AG08395 (cell line): Measurements from ENCODE around the gene PPP1R13B.

Source experiments
- DNase-seq: peaks from one replicate; pipeline ENCODE4 v3.0.0; 2012; ENCODE audit warnings: mixed read lengths, low spot score

PPP1R13B gene

GRCh38 chr14:103713304-103714062 lies 133.9 kb downstream of the PPP1R13B start:
- no peak for DNase-seq

- no peak for DNase-seq
Observed at GRCh38 chr14:103712633-103713247, 134.6 kb downstream of the PPP1R13B start.

DNA sequence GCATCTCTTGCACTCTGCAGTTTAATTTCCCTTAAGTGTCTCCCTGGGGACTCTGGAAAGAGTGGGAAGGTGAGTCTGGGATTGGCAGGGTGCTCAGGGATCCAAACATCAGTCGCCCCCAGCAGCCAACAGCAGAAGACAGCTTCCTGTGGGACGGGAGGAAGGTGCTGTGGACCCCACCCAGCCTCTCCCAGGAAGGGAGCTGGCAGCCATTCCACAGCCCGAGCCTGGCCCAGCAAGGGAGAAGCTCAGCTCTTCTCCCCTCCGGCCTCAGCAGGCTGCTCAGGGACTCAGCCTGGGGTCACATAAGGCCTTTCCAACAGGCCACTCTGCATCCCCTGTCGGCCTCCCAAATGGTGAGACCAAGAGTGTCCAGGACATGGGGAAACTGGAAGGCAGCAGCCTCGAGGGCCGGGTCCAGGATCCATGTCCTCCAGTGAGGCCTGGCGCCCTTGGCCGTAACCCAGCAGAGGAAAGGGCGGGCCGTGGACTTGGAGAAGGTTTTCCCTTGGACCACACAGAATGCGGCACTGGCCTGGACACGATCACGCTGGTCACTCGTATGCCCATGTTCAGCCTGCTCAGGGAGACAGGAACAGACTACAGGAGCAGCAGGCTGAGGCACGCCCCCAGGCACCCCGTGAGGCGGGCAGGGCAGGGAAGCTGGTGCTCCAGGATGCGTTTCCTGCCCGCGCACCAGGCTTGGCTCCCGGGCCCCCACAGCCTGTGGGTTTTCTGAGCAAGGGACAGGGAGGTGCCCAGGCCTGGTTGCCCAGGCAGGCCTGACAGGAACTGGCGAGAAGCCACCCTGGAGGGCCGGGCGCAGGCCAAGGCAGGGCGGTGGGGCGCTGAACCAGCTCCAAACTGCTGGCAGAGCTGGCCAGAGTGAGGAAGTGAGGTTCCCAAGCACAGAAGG lies 135.6 kb downstream of the PPP1R13B start:
- DNase-seq: peak; percentile 44

- DNase-seq: no peak
Observed at GRCh38 chr14:103710771-103711377, 136.5 kb downstream of the PPP1R13B start.

- DNase-seq: no peak
Observed at GRCh38 chr14:103709814-103710213, 137.6 kb downstream of the PPP1R13B start.

DNA sequence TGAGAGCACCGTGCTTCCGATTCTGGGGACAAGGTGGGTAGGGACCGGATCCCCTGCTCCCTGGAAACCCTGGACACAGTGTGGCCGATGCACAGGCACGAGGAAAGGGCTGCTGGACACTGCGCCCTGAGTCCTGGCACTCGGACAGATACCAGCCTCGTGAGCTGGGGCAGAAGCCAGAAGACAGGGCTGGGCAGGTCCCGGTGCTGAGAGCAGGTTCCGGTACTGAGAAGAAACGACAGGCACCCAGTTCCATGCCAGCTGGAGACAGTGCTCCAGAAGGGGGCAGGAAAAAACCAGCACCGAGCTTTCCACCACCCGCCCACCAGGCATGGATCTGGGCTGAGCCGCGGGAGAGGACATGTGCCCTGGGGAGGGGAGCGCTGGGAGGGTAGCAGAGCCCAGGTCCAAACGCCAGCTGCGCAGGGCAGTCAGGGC lies 138.6 kb downstream of the PPP1R13B start:
- DNase-seq: no peak

DNA sequence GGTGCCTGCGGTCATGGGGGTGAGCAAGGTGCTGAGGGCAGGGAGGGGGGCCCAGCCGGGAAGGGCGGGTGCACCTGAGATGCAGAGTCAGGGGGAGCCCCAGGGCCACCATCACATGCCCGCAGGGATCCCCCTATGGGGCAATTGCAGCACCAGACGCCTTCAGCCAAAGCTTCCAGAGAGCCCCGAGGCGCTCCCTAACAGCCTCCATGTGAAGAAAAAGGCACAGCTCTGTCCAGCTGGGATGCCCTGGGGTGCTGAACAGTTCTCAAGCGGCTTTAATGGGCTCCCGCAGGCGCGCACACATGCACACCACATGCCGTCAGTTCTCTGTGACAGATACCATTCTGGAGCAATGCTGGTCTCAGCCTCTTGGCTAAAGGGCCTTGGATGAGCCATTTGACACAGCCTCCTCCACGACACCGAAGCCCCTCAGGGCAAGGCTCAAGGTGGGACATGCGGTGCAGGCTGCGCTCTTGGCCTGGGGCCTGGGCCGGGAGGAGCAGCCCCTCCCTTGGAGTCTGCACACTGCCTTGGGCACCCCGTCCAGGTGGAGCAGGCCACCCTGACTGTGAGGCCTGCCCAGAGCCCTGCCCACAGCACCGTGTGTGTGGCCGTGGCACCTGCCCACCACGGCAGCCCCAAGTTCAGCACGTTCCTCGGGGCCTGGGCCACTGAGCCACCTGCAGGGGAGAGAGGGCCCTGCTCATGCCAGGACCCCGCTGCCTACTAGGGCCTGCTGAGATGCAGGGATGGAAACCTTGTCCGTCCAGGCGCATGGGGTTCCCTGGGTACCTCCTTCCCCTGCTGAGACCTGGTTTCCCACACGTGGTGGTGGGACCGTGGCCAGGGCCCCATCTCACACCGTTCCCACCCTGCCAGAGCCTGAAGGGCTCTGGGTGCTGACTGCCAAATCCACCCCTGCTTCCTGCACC lies 139.8 kb downstream of the PPP1R13B start:
- no peak for DNase-seq

DNA sequence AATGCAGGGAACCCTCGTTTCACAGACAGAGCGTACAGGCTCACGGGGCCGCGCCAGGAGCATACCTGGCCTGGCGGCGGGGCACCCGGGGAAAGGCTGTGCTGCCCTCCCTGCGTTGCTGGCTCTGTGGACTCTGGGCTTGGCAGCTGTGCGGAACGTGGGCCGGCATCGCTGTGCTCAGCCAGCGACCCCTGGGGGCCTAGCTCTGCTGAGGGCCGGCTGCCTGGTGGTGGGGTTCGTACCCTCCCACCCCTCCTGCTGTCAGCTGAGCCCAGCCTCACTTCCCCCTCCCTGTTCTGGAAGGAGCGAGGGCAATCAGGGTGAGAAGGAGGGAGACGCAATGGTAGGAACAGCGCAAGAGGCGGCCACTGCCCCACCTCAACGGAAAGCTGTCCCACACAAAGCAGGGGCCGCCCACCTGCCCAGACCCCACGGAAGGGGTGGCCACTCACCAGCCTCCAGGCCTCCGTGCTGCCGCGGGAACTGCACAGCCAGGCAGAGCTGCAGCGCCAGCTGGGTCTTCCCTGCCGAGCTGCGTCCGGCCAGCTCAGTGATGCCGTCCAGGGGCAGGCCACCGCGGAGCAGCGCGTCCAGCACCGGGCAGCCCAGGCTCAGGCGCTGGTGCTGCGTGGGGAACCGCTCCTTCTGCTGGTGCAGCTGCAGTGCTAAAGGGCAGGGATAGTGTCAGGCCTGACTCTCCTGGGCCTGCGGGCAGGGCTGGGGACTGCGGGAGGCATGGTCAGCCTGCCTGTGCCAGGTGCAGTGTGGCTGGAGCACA lies 140.6 kb downstream of the PPP1R13B start:
- DNase-seq: no peak

GRCh38 chr14:103705504-103706284 lies 141.7 kb downstream of the PPP1R13B start:
- no peak for DNase-seq

DNA sequence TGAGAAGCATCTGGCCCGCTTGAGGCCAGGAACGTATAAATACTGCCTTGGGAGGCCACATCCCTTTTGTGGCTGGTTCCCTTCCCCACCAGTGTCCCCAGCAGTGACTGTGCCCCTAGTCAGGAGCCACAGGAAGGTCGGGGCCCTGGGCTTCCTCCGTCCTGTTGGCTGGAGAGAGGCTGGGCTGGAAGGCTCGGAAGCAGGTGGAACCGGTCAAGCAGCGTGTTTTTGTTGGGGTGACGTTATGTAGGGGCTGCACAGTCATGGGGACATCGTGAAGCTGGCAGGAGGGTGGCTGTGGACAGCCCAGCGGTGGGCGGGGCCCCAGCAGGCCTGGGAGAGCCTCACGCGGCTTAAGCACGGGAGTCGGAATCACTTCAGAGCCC lies 142.3 kb downstream of the PPP1R13B start:
- DNase-seq: no peak

GRCh38 chr14:103704708-103705107 lies 142.7 kb downstream of the PPP1R13B start:
- DNase-seq: no peak

- no peak for DNase-seq
Observed at GRCh38 chr14:103703433-103704385, 143.7 kb downstream of the PPP1R13B start.

GRCh38 chr14:103702497-103703432 lies 144.6 kb downstream of the PPP1R13B start:
- DNase-seq: no peak

- DNase-seq: no peak
Observed at GRCh38 chr14:103702095-103702494, 145.3 kb downstream of the PPP1R13B start.

- no peak for DNase-seq
Observed at GRCh38 chr14:103700753-103701490, 146.5 kb downstream of the PPP1R13B start.
